DOHH2 (cell line): ENCODE measurements around the gene CCM2.

Source experiments
- H3F3A ChIP-seq: fragments of 200-600 bp; sonication (generic), shearing (Covaris generic); 2 replicates; pipeline ENCODE4 v1.6.0; 2016; ENCODE audit warnings: antibody characterized with exemption, mild to moderate bottlenecking; ENCODE audit not compliant: control insufficient read depth, insufficient read depth
- H3K27ac ChIP-seq: fragments of 200-600 bp; sonication (generic); 2 replicates; pipeline ENCODE4 v1.5.1; 2014; ENCODE audit warnings: low read depth, mild to moderate bottlenecking, low read length, moderate library complexity
- H3K27me3 ChIP-seq: fragments of 200-600 bp; sonication (generic); 2 replicates; pipeline ENCODE4 v1.6.1; 2014; ENCODE audit warnings: mild to moderate bottlenecking, low read length, mixed read lengths; ENCODE audit not compliant: control insufficient read depth
- H3K36me3 ChIP-seq: fragments of 200-600 bp; sonication (generic); 2 replicates; pipeline ENCODE4 v1.6.1; 2014; ENCODE audit warnings: mild to moderate bottlenecking, low read length, moderate library complexity, mixed read lengths; ENCODE audit not compliant: control insufficient read depth
- H3K4me1 ChIP-seq: fragments of 200-600 bp; sonication (generic); 2 replicates; pipeline ENCODE4 v1.6.1; 2014; ENCODE audit warnings: mild to moderate bottlenecking, low read length, mixed read lengths; ENCODE audit not compliant: control insufficient read depth
- H3K4me2 ChIP-seq: fragments of 200-600 bp; sonication (generic); 2 replicates; pipeline ENCODE4 v1.6.0; 2014; ENCODE audit warnings: mild to moderate bottlenecking, low read length, moderate library complexity
- H3K4me3 ChIP-seq: fragments of 200-600 bp; sonication (generic); 2 replicates; pipeline ENCODE4 v1.5.1; 2014; ENCODE audit warnings: mild to moderate bottlenecking, low read length, mixed read lengths
- H3K79me2 ChIP-seq: fragments of 200-600 bp; sonication (generic); 2 replicates; pipeline ENCODE4 v1.6.1; 2014; ENCODE audit warnings: mild to moderate bottlenecking, low read length, mixed read lengths; ENCODE audit not compliant: control insufficient read depth
- H3K9me2 ChIP-seq: fragments of 200-600 bp; sonication (generic); replicated peaks from 2 replicates; pipeline ENCODE4 v1.6.1; 2014; ENCODE audit warnings: mild to moderate bottlenecking, low read length, mixed read lengths; ENCODE audit not compliant: control insufficient read depth
- H3K9me3 ChIP-seq: fragments of 200-600 bp; sonication (generic); 2 replicates; pipeline ENCODE4 v1.6.1; 2014; ENCODE audit warnings: antibody characterized with exemption, low read length, mixed read lengths; ENCODE audit not compliant: control insufficient read depth, insufficient read depth
- H4K20me1 ChIP-seq: fragments of 200-600 bp; sonication (generic); 2 replicates; pipeline ENCODE4 v1.6.0; 2014; ENCODE audit warnings: low read depth, mild to moderate bottlenecking, antibody characterized with exemption, low read length, moderate library complexity; ENCODE audit not compliant: control insufficient read depth, insufficient read depth
- EZH2phosphoT487 ChIP-seq: fragments of 200-600 bp; sonication (generic); IDR thresholded peaks from 2 replicates; pipeline ENCODE4 v1.6.1; 2017; ENCODE audit warnings: borderline replicate concordance, mild to moderate bottlenecking, antibody characterized with exemption, low read length, moderate library complexity, mixed read lengths
- TF ChIP-seq, protein P1 (sequence below): fragments of 200-600 bp; sonication (generic); IDR thresholded peaks from one replicate; pipeline ENCODE4 v1.5.1; 2014; ENCODE audit warnings: antibody characterized with exemption, mild to moderate bottlenecking, low read depth, low read length; ENCODE audit not compliant: poor library complexity, severe bottlenecking

The CCM2 gene

GRCh38 chr7:45026984-45027773 lies 27.2 kb downstream of the CCM2 start:
- Histone ChIP-seq H3K4me2 (peak overlapping the region; percentile 89), H3K4me1 (peaks cover 90% of the 10 kb centered on the region), H3K27me3 (no peaks in the 10 kb centered on the region), H4K20me1 (peaks cover 28% of the 10 kb centered on the region; the same call in 1 of the 2 replicates), H3K9me3 (peaks cover 4% of the 10 kb centered on the region; the same call in 1 of the 2 replicates), H3K4me3 (peak overlapping the region; percentile 72), H3K9me2 (no peaks in the 10 kb centered on the region), H3K27ac (peak overlapping the region; percentile 92), H3F3A (peaks cover 34% of the 10 kb centered on the region), H3K36me3 (peaks cover 73% of the 10 kb centered on the region), H3K79me2 (peaks cover 100% of the 10 kb centered on the region)
- TF ChIP-seq EZH2phosphoT487, result no peak
- TF ChIP-seq, protein P1, sequence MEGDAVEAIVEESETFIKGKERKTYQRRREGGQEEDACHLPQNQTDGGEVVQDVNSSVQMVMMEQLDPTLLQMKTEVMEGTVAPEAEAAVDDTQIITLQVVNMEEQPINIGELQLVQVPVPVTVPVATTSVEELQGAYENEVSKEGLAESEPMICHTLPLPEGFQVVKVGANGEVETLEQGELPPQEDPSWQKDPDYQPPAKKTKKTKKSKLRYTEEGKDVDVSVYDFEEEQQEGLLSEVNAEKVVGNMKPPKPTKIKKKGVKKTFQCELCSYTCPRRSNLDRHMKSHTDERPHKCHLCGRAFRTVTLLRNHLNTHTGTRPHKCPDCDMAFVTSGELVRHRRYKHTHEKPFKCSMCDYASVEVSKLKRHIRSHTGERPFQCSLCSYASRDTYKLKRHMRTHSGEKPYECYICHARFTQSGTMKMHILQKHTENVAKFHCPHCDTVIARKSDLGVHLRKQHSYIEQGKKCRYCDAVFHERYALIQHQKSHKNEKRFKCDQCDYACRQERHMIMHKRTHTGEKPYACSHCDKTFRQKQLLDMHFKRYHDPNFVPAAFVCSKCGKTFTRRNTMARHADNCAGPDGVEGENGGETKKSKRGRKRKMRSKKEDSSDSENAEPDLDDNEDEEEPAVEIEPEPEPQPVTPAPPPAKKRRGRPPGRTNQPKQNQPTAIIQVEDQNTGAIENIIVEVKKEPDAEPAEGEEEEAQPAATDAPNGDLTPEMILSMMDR, result no peak

- Histone ChIP-seq H4K20me1 (peaks cover 31% of the 10 kb centered on the region; the same call in 1 of the 2 replicates), H3K36me3 (peaks cover 78% of the 10 kb centered on the region), H3K4me2 (peak overlapping the region; percentile 89)
These were observed 27.7 kb downstream of the CCM2 start for GRCh38 chr7:45027774-45028114.

DNA sequence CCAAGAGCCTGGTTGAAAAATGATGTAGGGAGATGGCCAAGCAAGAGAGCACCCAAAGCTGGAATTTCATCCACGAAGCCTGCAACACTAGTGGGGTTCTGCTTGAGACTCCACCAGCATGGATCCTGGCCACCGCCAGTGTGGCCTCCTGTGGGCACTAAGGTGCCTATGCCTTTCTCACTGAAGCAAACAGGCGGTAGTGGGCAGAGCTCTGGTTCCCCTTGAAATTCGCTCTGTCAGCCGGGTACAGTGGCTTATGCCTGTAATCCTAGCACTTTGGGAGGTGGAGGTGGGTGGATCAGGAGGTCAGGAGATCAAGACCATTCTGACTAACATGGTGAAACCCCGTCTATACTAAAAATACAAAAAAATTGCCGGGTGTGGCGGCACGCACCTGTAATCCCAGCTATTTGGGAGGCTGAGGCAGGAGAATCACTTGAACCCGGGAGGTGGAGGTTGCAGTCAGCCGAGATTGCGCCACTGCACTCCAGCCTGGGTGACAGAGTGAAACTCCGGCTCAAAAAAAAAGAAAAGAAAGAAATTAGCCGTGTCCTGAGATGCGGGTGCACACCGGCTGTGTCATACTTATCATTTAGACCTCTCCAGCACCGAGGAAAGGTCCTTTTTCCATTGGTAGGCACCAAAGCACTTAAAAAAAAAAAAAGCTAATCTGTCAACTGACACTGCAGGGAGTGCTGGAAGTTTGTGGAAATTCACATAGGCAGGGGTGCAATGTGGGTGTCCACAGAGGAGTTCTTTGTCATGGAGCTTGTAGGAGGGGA lies 28.3 kb downstream of the CCM2 start:
- H4K20me1 ChIP-seq, result peaks cover 34% of the 10 kb centered on the region; the same call in 1 of the 2 replicates
- H3K27ac ChIP-seq, result peak overlapping the region; percentile 92
- peak overlapping the region; percentile 89 for H3K4me2 ChIP-seq
- H3K36me3 ChIP-seq, result peaks cover 78% of the 10 kb centered on the region
- no peaks in the 10 kb centered on the region for H3K9me2 ChIP-seq
- peaks cover 100% of the 10 kb centered on the region for H3K79me2 ChIP-seq
- TF ChIP-seq, protein P1, result no peak
- TF ChIP-seq EZH2phosphoT487, result no peak
- H3K27me3 ChIP-seq, result no peaks in the 10 kb centered on the region
- peak overlapping the region; percentile 72 for H3K4me3 ChIP-seq
- H3F3A ChIP-seq, result peaks cover 36% of the 10 kb centered on the region
- peaks cover 4% of the 10 kb centered on the region; the same call in 1 of the 2 replicates for H3K9me3 ChIP-seq
- peaks cover 86% of the 10 kb centered on the region for H3K4me1 ChIP-seq

More at GRCh38 chr7:45027774-45028114, 27.7 kb downstream of the CCM2 start:
- H3K27ac ChIP-seq, result peak overlapping the region; percentile 92
- peaks cover 88% of the 10 kb centered on the region for H3K4me1 ChIP-seq
- peaks cover 4% of the 10 kb centered on the region; the same call in 1 of the 2 replicates for H3K9me3 ChIP-seq
- no peaks in the 10 kb centered on the region for H3K9me2 ChIP-seq
- TF ChIP-seq, protein P1, result no peak
- no peak for TF ChIP-seq EZH2phosphoT487
- peak overlapping the region; percentile 72 for H3K4me3 ChIP-seq
- peaks cover 100% of the 10 kb centered on the region for H3K79me2 ChIP-seq
- no peaks in the 10 kb centered on the region for H3K27me3 ChIP-seq
- H3F3A ChIP-seq, result peaks cover 34% of the 10 kb centered on the region
